Measurements from ENCODE around the gene SEMG1.

SEMG1 gene

GRCh38 chr20:45206725-45207124, at the start of gene SEMG1:
Gene SEMG1 (plus strand): TSS chr20:45207033. CDS start chr20:45207054, 21 bp downstream.
- DNase-seq (ENCODE audit: low read depth, low spot score) = peak; percentile 12

- no peak for DNase-seq (ENCODE audit: low read depth, low spot score)
Observed at GRCh38 chr20:45157962-45158361, 48.9 kb upstream of the SEMG1 start.

GRCh38 chr20:45163083-45163803, 43.6 kb upstream of the SEMG1 start:
- DNase-seq (ENCODE audit: low read depth, low spot score) = no peak

- no peak for DNase-seq (ENCODE audit: low read depth, low spot score)
Observed at GRCh38 chr20:45164906-45165305, 41.9 kb upstream of the SEMG1 start.

- DNase-seq (ENCODE audit: low read depth, low spot score) = no peak
Observed at GRCh38 chr20:45173522-45173921, 33.3 kb upstream of the SEMG1 start.

- DNase-seq (ENCODE audit: low read depth, low spot score) = no peak
Observed at GRCh38 chr20:45174434-45175364, 32.1 kb upstream of the SEMG1 start, which contains the start of gene PI3. Gene PI3 (plus strand): TSS chr20:45174902. CDS start chr20:45174923, 21 bp downstream.

- no peak for DNase-seq (ENCODE audit: low read depth, low spot score)
Observed at GRCh38 chr20:45176526-45177267, 30.1 kb upstream of the SEMG1 start.

- no peak for DNase-seq (ENCODE audit: low read depth, low spot score)
Observed at GRCh38 chr20:45179166-45179565, 27.7 kb upstream of the SEMG1 start.

- DNase-seq (ENCODE audit: low read depth, low spot score) = no peak
Observed at GRCh38 chr20:45181639-45182038, 25.2 kb upstream of the SEMG1 start.

- DNase-seq (ENCODE audit: low read depth, low spot score) = no peak
Observed at GRCh38 chr20:45183084-45183483, 23.7 kb upstream of the SEMG1 start.

- DNase-seq (ENCODE audit: low read depth, low spot score) = no peak
Observed at GRCh38 chr20:45187693-45188092, 19.1 kb upstream of the SEMG1 start.

- DNase-seq (ENCODE audit: low read depth, low spot score) = no peak
Observed at GRCh38 chr20:45189067-45189609, 17.7 kb upstream of the SEMG1 start.

GRCh38 chr20:45189861-45190260, 17.0 kb upstream of the SEMG1 start:
- no peak for DNase-seq (ENCODE audit: low read depth, low spot score)

GRCh38 chr20:45191926-45192325, 14.9 kb upstream of the SEMG1 start:
- no peak for DNase-seq (ENCODE audit: low read depth, low spot score)

- no peak for DNase-seq (ENCODE audit: low read depth, low spot score)
Observed at GRCh38 chr20:45193331-45193730, 13.5 kb upstream of the SEMG1 start.

- DNase-seq (ENCODE audit: low read depth, low spot score) = peak; percentile 30
Observed at GRCh38 chr20:45209924-45210323, 3.1 kb downstream of the SEMG1 start.

- DNase-seq (ENCODE audit: low read depth, low spot score) = peak; percentile 23
Observed at GRCh38 chr20:45211569-45212474, 5.0 kb downstream of the SEMG1 start.

- no peak for DNase-seq (ENCODE audit: low read depth, low spot score)
Observed at GRCh38 chr20:45212836-45213235, 6.0 kb downstream of the SEMG1 start.

GRCh38 chr20:45218124-45218523, 11.3 kb downstream of the SEMG1 start:
- DNase-seq (ENCODE audit: low read depth, low spot score) = no peak

GRCh38 chr20:45218636-45219035, 11.8 kb downstream of the SEMG1 start:
- DNase-seq (ENCODE audit: low read depth, low spot score) = no peak

- DNase-seq (ENCODE audit: low read depth, low spot score) = no peak
Observed at GRCh38 chr20:45221076-45221475, 14.2 kb downstream of the SEMG1 start, which contains the start of gene SEMG2. Gene SEMG2 (plus strand): TSS chr20:45221373. CDS start chr20:45221390, 17 bp downstream.
